Measurements from ENCODE around the gene SLC44A5.
"Not testable (repeated sequence)": the region's sequence is repeated elsewhere in the genome, so short reads cannot be mapped to it uniquely, and the experiment has no call there.

SLC44A5 gene

DNA sequence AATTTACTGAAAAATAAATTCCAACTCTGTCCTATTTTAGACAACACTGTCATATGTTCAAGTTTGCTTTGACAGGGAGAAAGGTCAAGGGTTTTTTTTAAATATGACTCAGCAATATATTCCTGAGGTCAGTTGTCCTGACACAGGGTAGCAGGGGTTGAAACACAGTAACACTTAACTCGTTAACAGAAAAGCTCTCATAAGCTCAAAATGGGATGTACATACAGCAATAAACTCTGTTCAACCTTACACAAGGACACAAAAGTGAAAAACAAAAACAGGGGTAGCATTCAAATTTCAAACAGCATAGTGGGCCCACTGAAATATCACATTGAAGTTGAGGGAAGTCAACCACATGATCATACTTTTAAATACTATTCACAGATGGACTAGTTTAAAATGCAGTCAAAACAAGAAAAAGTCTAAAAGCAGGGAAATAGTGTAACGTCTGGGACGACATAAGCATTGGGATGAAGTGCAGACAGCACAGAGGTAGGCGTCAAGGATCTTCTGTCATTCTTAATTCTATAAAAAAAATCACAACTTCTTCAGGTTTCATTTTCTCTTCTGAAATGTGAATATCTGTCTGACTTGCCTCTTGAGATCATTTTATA lies 89.9 kb downstream of the SLC44A5 start:
- no peak for DNase-seq

DNA sequence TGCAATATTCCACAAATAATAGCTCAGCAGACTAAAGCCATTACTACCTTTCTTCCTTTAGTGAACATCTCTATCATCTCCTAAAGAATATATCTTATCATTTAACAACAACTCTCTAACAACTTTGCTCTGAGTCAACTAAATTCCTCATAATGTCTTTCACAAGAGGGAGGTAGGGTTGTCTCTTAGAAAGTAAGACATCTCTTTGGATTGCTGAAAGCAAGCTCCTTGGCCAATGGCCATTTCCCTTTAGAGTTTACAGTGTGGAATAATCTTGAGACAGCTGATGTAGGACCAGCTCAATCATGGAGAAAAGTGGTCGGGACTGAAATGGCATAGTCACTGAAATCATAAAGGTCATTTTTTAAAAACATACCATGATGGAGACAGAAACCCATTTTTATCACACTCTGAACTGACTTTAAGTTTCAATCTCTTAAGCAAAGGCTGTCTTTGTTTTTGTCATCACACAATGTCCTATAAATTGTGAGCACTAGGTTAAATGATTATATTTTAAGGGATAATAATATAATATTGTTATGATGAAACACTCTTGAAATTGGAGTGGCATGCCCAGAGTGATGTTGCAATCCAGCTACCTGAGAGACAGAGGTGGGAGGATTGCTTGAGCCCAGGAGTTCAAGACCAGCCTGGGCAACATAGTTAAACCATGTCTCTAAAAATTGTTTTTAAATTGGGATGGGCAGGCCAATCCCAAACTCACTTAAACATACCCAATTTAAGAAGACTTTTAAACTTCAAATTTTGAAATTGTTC lies 91.1 kb downstream of the SLC44A5 start:
- DNase-seq: no peak

DNA sequence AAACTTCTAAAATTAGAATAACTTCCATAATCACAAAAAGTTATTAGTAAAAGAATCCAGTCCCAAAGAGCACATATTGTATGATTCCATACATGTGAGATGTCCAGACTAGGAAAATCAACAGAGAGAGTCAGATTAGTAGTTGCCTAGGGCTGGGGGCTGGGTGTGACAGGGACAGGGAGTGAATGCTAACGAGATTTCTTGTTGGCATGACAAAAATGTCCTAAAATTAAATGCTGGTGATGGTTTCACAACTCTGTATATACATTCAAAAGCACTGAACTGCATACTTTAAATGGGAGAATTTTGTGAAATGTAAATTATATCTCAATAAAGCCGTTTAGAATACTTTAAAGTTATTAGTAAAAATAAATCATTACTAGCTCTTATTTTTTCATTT lies 92.2 kb downstream of the SLC44A5 start:
- DNase-seq: no peak

DNA sequence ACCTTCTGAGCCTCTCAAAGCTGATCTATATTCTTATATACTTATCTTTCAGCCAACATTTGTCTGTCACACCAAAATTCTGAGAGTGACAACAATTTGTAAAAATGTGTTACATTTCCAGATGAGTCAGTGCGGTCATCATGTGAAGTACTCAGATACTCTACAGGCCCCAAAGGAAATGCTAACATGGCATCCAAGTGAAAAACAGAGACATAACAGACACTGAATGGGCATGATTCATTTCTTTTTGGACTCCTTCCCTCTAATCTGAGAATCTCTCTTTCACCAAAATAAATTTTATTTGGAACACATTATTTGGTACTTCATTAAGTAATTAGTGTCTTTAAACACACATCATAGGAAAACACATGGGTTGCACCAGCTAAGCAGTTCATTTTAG lies 96.6 kb downstream of the SLC44A5 start:
- DNase-seq: no peak

DNA sequence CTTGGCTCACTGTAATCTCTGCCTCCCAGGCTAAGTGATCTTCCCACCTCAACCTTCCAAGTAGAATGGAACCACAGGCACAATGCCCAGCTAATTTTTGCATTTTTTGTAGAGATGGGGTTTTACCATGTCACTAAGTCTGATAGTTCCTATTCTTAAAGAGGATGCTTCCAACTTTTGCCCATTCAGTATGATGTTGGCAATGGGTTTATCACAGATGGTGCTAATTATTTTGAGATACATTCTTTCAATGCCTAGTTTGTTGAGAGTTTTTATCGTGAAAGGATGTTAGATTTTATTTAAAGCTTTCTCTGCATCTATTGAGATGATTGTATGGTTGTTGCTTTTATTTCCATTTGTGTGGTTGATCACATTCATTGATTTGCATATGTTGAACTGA lies 103.9 kb downstream of the SLC44A5 start:
- DNase-seq: no peak

DNA sequence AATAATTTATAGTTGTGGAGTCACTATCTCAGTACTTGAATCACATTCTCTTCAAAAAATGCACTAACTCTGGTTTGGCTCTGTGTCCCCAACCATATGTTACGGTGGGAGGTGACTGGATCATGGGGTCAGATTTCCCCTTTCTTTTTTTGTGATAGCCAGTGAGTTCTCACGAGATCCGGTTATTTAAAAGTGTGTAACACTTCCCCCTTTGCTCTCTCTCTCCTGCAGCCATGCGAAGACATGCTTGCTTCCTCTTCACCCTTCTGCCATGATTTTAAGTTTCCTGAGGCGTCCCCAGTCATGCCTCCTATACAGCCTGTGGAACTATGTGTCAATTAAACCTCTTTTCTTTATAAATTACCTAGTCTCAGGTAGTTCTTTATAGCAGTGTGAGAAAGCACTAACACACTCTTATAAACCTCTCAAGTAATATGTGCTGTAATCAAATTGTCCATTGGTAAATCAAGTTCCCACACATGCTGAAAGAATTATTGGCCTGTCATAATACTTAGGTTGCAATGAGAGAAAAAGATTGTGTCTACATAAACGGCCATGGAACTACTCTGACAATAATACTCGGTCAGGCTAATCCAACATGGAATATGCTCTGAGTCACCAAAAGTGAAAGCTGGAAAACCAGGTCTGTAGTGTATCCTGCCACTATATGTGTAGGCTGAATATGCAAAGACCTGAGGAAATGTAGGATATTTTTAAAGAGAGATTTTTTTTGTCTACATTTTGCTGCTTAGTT lies 107.5 kb downstream of the SLC44A5 start:
- DNase-seq: no peak

DNA sequence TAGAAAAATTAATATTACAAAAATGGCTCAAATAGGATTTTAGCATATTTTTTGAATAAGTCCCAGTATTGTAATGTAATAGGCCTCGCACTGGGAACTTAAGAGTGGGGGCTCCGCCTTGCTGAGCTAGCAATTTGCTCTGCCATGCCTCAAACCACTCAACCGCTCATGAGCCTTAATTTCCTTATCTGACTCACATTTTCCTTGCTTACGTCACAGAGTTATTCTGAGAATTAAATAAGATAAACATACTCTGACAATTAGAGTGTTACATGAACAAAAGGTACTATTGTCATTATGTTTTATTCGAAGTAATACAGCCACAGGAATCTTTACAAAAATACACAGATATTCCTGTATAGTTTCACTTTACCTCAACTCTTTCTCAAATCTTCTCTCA lies 108.1 kb downstream of the SLC44A5 start:
- no peak for DNase-seq

DNA sequence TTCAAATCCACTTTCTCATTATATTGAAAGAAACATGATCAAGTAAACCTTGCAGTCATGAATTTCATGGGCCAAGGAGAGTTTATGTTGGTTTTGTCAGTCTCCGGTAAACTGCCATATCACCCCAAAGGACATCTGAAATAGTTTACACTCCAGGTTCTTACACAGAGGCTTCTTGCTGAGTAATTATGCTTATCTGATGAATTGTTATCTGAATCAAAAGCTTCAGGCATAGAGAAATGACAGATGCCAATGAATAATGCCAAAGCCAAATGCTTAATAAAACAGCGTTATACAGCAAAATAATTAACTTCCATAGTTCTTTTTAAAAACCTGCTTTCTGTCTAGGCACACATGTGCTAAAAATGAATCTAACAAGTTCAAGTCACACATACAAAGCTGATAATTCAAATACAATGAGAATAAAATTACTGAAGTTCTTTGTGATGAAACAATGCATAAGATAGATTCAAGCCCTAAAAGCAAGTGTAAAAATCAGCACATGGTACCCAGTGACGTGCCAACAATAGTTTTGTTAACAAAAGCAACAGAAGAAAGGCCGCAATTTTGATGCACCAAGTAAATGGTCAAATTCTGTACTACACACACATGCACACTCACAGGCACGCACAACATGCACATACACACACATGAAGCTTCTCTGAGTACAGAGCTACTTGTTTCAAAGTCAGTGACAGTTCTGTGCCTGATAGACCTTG lies 109.2 kb downstream of the SLC44A5 start:
- no peak for DNase-seq

DNA sequence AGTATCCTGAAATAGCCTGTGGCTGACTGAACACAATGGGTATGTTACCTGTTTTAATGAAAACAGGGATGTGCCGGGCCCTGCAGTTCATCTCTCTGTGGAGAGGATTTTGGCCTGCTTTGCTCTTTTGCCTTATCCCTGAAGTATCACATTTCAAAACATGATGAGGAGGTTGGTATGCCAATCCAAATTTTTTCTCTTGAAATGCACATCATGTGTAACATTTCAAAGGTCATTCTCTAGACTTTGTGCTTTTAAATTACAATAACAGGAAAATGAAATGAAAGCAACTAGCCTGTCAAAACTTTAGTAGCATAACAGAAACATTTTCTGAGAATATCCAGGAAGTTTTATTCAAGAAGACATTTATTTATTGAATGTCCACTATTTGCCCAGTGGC lies 118.9 kb downstream of the SLC44A5 start:
- no peak for DNase-seq

DNA sequence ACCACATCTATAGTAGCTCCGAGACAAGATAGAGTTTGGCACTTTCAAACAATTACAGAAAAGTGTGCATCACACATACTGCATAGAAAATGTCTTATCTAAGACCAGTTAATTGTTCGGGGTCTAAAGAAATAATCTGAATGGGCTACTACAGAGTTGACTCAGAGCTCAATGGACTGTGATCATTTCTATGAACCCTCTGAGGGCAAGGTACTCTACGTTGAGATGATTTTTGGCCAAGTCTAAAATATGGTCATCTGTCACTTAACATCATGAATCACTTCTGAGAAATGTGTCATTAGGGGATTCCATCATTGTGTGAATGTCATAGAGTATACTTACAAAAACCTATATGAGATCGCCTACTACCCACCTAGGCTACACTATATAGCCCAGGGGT lies 123.5 kb downstream of the SLC44A5 start:
- DNase-seq: no peak

DNA sequence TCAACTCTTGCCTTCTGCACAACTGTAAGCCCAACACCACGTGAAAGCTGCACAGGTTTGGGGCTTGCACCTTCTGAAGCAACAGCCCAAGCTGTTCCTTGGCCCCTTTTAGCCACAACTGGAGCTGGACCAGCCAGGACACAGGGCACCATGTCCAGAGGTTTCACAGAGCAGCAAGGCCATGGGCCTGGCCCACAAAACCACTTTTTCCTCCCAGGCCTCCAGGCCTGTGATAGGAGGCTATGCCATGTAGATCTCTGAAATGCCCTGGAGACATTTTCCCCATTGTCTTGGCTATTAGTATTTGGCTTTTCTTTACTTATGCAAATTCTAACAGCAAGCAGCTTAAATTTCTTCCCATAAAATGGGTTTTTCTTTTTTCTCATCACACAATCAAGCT lies 126.1 kb downstream of the SLC44A5 start:
- no peak for DNase-seq

DNA sequence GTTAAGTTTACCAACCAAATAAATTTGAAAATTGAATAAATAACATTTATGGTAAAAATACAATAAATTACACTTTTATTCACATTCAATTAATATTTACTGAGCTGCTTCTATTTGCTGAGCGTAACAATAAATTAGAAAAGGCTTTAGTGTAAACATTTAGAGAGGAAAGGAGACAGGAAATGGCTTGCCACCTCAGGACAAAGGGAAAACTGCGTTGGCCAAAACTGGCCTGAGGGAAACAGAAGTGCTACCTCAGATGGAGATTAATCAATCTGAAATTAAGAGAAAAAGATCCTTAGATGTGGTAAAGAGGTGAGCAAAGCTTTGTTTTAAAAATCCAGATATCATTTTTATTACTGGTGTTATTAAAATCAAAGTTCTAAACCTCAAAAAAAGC lies 128.0 kb downstream of the SLC44A5 start:
- no peak for DNase-seq

DNA sequence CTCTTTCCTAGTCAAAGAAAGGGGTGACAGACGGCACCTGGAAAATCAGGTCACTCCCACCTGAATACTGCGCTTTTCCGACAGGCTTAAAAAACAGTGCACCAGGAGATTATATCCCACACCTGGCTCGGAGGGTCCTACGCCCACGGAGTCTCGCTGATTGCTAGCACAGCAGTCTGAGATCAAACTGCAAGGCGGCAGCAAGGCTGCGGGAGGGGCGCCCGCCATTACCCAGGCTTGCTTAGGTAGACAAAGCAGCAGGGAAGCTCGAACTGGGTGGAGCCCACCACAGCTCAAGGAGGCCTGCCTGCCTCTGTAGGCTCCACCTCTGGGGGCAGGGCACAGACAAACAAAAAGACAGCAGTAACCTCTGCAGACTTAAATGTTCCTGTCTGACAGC lies 134.4 kb downstream of the SLC44A5 start:
- DNase-seq: not testable (repeated sequence)

DNA sequence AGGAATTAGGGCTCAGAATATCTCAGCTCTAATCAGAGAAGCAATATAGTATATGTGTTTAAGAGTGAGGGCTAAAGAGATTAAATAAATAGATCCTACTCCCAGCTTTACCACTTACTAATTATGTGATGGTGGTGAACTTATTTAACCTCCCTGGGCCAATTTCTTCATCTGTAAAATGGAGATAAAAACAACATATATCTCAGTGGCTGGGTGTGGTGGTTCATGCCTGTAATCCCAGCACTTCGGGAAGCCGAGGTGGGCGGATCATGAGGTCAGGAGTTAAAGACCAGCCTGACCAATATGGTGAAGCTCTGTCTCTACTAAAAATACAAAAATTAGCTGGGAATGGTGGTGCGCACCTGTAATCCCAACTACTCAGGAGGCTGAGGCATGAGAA lies 135.2 kb downstream of the SLC44A5 start:
- DNase-seq: no peak

DNA sequence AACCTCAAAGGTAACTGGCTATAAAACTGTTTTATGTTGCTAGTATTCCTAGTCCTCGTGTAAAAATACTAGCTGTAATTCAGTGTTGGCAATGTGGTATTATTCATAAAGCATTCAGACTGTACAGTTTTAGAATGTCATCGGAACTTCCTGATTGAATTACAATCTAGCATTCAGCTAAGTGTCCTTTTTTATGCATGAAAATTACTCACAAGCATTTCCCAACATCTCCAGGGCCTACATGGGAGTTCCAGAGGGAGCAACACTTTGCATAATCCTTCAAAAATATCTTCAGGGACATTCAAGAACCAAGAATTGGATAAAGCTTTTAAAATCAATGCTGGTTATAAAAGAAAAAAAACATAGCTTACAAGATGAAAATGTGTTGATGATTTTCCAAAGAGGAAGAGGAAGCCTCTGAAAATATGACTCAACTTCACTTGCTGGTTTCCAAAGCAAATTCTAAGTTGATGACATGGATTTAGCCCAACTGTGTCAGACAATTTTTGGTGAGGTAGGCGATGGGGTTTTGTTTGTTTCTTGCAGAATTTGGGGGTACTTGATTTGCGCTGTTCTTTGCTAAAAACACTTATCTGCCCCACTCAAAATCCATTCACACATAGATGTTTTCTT lies 137.8 kb downstream of the SLC44A5 start:
- no peak for DNase-seq

DNA sequence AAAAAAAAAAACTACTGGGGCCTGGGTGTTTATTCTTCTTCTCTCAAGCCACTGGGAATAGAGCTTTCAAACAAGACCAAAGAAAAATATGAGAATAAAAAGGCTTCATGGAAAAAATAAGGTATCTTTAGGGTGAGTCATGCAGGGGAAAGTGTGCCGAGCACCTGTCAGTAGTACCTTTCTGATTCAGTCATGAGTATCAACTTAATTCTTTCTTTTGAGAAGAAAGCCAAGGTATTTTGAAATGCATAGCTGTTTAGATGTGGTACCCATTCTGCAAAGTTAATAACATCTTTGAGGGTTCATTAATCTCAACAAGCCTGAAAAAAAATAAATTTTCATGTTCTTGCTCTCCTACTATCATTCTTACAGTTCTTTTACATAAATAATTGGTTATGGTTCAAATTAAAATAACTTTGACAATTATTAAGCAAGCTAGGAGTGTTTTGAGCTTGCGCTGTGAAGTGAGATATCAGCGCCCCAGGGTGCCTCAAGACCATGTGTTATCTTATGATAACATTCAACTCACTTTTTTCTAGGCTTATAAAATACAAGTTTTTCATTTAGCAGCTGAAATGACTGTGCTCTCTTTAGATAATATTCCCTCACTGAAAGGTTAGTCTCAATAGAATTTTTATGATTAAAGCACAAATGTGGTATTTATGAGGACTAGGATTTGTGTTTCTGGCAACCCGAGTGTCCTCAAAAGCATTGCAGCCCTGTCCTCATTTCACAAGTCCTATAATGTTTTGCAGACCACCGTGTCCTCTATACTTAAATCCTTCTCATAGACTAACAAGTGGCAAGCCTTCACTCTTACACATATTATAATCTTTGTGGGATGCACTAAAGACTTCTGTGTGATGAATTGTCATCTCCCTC lies 138.6 kb downstream of the SLC44A5 start:
- no peak for DNase-seq

DNA sequence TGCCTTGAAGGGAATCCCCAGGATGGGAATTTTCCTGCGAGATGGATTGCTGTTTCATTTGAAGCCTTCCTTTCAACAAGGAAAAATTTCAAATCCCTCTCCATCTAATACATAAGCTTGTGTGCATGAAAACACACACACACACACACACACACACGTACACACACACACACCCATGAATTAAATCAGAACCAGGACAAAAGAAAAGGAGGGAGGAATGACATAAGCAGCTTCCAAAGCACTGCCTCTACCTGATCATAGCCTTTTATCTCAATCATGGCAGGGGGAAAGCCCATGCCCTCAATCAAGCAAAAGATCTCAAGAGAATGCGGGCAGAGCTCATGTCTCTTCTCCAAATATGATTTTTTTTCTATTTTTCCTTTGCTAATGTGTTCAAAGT lies 139.7 kb downstream of the SLC44A5 start:
- no peak for DNase-seq

DNA sequence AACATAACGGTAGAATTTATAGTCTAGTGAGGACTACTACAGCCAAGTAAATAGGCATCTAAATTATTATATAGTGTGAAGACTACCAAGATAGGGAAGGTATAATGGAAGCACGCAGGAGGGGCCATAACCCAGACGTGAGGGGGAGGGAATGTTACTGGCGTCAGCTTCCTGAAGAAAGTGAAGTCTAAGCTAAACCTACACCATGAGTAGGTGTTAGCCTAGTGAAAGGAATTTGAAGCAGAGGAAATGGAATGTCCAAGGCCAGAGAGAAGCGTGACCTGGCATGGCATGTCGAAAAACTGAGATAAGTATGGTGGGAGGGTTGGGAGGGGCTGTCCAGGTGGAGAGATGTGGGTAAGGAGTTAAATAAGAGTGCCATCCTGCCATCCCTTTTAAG lies 140.5 kb downstream of the SLC44A5 start:
- no peak for DNase-seq

DNA sequence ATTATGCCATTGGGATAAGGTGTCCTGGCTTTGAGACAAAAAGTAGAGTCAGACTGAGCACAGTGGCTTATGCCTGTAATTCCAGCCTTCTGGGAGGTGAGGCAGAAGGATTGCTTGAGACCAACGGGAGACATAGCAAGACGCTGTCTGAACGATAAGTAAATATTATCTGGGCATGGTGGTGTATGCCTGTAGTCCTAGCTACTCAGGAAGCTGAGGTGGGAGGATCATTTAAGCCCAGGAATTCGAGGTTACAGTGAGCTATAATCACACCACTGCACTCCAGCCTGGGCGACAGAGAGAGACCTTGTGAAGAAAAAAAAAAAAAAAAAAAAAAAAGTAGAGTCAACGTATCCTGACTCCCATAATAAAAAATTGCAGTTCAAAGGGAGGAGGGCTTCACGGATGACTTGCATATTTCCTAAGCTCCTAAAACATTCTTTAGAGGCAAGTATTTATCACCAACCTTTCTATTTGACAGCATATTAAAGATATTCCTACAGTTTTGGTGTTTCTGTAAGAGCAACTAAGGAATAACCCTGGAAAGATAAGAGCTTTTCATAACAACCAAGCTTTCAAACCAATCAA lies 141.2 kb downstream of the SLC44A5 start:
- DNase-seq: no peak

DNA sequence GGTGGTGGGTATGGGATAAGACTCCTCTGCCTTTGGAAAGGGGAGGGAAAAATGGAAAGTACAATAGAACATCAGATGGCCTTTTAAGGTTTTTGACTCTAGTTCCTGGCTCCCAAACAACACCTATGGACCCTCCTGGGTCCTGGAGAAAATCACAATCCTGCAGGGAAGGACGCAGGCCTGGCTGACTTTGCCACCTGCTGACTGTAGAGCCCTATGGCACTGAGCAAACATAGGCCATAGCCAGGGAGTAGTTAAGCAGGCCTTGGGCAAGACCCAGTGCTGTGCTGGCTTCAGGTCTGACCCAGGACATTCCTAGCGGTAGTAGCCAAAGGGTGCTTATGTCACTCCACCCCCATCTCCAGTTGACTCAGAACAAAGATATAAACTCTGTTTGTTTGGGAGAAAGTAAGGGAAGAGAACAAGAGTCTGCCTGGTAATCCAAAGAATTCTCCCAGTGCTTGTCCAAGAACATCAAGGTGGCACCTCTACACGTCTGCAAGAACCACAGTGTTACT lies 149.0 kb downstream of the SLC44A5 start:
- no peak for DNase-seq

DNA sequence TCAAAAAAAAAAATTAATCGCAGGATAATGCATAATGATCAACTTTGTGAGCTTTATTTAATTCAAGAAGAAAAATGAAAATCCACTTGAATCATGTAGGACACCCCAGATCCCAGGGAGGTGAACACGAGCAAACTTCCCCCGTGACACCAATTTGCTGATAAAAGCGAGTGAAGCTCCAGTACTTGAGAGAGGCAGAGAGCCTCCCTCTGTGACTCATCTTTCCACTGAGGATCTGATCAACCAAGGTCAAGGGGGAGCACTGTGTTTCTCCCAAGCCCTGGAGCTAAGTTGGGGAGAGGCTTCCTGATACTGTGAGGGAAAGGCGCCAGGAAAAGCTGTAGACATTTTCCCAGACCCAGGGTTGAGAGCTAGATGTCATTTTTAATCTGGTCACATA lies 160.9 kb downstream of the SLC44A5 start:
- no peak for DNase-seq

All from GOT3 (cell line).